Stimulated activated CD8-positive, alpha-beta memory T cell treated with anti-CD3 and anti-CD28 coated beads, Interleukin-4, amount 100 ng/mL, for 24 hours (primary cell): ENCODE results near the gene SPRTN.
"Not testable (repeated sequence)": the region's sequence is repeated elsewhere in the genome, so short reads cannot be mapped to it uniquely, and the experiment has no call there.

Experiments used
- DNase-seq: peaks from one replicate; pipeline ENCODE4 v3.0.0-alpha.2; 2020; ENCODE audit warnings: low read depth

The SPRTN gene

GRCh38 chr1:231337043-231337471, 1.0 kb upstream of the SPRTN start:
- DNase-seq = no peak

GRCh38 chr1:231337472-231338269, 422 bp upstream of the SPRTN start, which contains the start of gene EXOC8:
Gene EXOC8 (minus strand): TSS chr1:231337852. CDS start chr1:231337745, 107 bp downstream.
- peak; percentile 95 for DNase-seq

DNA sequence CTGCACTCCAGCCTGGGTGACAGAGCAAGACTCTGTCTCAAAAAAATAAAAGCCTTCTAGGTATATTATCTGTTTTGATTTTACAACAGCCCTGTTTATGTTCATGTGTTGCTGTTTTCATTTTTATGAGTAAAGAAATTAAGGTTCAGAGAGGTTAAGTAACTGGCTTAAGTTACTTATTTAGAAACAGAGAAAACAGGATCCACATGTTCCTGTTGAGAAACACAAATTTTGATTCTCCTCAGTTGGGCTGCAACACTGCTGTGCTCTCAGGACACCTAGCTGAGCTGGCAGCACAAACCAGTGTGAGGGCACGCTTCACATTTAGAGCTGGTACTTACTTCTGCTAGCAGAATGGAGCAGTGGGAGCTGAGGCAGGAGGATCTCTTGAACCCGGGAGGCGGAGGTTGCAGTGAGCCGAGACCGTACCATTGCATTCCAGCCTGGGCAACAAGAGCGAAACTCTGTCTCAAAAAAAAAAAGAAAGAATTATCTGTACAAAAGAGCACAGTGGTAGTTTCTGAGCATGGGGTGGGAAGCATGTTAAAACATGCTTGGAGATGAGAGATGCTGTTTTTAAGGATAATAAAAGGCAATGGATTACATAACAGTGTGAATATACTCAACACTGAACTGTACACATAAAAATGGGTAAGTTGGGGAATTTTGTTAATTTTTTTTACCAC, 2.4 kb downstream of the SPRTN start:
- no peak for DNase-seq

DNA sequence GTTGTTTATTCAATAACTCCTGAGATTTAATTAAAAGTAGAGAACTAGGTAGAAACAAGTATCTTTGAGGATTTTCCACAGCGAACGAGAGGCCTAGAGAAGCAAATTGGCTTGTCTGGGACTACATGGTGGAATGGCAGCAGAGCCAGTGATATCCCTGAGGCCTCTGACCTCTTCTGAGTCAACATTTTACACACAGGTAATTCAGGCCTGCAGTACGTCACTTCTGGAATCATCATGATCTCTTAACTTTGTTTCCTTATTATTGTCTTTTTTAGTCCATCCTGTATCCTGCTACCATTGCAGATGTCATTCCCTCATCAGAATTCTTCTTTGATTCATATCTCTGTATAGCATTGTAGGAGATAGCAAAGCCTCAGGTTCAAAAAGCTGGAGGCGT, 9.9 kb downstream of the SPRTN start:
- no peak for DNase-seq

GRCh38 chr1:231348442-231348841, 10.3 kb downstream of the SPRTN start:
- no peak for DNase-seq

DNA sequence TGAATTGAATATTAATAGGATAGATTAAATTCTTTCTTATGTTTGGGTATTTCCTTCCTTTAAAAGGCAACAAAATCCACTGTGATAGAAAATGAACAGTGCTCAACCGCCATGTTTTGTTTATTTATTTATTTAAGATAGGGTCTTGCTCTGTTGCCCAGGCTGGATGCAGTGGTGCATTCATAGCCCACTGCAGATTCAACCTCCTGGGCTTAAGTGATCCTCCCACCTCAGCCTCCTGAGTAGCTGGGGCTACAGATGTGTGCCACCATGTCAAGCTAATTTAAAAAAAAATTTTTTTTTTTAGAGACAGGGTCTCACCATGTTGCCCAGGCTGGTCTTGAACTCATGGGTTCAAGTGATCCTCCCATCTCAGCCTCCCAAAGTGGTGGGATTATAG, 10.8 kb downstream of the SPRTN start:
- DNase-seq = not testable (repeated sequence)

- DNase-seq = no peak
Observed at GRCh38 chr1:231351816-231352215, 13.7 kb downstream of the SPRTN start.

DNA sequence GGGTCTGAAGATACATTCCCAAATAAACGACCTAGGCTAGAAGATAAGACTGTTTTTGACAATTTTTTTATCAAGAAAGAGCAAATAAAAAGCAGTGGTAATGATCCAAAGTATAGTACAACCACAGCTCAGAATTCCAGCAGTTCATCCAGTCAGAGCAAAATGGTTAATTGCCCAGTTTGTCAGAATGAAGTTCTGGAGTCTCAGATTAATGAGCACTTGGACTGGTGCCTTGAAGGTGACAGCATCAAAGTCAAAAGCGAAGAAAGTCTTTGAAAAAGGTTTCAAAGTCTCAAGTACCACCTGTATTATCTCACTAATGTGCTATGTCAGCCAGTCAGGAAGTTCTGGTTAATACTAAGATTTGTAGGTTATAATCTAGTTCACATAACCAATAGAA, 15.0 kb downstream of the SPRTN start:
- no peak for DNase-seq

GRCh38 chr1:231354330-231355020, 16.4 kb downstream of the SPRTN start:
- DNase-seq = no peak

DNA sequence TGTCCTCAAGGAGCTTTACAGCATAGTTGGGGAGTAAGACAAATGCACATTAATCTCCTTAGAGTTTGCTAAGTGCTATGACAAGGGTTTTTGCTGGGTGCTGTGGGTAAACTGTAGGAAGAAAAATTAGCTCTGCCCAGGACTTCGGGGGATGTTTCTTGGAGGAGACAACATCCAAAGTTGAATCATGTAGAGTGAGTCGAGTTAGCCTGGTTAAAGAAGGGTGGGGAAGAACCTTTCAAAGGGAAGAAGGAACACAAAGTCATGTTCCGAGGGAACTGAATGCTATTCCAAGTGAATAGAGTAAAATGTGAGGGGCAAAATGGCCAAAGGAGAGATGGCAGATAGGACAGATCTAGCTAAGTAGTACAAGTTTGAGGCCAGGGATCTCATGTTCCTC, 17.1 kb downstream of the SPRTN start:
- DNase-seq = no peak

GRCh38 chr1:231357187-231357772, 19.2 kb downstream of the SPRTN start:
- no peak for DNase-seq

- DNase-seq = no peak
Observed at GRCh38 chr1:231357831-231358354, 19.8 kb downstream of the SPRTN start.

GRCh38 chr1:231359113-231359512, 21.0 kb downstream of the SPRTN start:
- DNase-seq = no peak

DNA sequence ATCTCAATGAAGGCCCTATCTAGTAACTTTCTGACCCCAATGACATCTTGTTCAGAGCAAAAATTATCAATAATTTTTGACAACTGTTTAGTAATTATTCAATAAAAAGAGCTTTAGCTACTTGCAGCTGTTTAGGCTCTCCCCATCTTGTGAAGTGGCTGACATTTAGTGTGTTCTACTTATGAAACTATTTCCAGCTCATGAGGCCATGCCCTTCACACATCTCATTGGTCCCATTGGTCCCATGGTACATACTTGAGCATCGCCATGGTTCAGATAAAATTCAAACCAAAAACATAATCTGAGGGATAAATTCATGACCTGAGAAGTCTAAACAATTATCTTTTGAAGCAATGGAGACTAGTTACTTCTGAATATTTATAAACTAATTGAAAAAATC, 24.2 kb downstream of the SPRTN start:
- no peak for DNase-seq

DNA sequence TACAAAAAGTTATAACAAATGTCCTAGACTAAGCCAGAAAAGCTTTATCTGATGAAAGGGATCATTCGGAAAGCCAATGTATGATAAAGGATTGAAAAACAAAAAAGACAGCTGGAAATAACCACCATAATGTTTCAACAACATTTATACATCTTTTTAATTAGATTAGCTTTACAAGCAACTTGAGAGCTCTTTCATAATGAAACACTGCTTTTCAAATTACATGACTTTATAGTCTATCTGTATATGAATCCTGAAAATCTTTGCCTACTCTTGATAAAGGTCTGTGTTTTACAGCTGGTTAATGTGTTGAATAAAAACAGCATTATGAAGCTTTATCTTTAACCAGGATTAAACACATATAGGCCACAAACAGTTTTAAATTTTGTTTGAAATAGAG, 25.5 kb downstream of the SPRTN start:
- DNase-seq = no peak

DNA sequence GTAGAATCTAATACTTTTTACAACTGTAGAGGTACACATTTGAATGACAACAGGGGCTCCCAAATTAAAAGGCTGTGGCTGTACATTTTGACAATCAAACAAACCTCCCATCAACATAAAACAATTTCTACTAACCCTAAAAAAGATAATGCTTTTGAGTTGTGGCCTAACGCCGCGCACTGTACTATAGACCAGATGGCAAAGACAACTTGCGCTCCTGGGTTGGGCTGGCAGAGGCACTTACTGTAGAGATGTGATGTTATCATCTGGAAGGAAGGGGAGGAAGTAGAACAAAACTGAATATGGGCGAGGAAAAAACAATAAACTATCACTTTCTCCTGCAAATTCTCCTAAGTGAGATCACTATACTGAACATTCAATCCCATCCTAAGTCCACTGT, 26.1 kb downstream of the SPRTN start:
- DNase-seq = no peak

DNA sequence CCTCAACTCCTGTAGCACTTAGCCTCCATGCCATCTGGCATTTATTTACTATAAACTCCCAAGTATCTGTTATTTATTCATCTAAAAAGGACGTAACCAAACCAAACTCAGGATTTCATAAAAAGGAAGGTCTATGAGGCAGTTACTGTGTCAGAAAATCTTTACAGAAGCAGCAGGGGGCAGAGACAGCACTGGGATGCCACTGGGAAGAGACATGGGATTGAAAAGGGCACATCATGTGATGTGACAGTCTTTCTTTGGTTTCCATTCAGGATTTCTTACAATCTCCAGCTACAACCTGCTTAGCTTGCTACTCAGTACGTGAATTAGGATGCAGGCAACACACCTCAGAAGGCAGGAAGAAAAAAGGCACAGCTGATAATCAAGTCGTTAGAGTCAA, 31.2 kb downstream of the SPRTN start:
- DNase-seq = no peak

GRCh38 chr1:231372501-231372900, 34.4 kb downstream of the SPRTN start:
- DNase-seq = no peak

DNA sequence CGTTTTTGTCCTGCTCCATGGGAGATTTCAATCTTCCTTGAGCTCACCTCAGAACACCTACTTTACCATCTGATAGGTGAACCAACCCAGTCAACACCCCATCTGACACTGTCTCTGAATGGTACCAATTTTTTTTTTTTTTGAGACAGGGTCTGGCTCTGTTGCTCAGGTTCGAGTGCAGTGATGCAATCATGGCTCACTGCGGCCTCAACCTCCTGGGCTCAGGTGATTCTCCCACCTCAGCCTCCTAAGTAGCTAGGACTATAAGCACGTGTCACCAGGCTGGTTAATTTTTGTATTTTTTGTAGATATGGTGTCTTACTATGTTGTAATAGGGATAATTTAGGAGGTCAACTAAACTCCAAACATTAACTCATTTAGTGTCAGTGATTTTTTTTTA, 36.3 kb downstream of the SPRTN start:
- DNase-seq = no peak

DNA sequence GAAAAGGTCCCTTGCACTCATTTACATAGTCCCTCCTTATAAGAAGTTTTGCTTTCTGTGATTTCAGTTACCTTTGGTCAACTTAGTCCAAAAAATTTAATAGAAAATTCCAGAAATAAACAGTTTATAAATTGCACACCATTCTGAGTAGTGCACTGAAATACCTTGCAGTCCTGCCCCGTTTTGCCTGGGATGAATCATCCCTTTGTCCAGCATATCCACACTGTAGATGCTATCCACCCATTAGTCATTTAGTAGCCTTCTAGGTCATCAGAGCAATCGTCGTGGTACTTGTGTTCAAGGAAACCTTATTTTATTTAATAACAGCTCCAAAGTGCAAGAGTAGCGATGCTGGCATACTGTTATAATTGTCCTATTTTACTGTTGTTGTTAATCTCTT, 38.0 kb downstream of the SPRTN start:
- DNase-seq = no peak

- no peak for DNase-seq
Observed at GRCh38 chr1:231376875-231377549, 38.9 kb downstream of the SPRTN start.

DNA sequence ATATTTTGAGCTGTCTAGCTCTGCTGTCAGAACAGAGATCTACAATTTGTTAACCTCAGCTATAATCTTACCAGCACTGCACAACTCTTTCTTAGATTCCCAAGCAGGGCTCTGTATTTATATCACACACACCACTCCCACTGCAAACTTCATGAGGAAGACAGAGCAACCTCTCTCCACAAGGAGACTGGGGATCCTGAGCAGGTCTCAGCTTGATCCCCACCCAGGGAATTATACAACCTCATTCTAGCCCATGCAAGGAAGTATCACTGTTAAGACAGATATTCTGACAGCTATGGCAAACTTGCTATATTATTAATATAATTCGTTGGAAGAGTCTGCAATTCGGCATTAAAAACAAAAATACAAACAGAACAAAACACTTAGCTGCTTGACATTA, 43.6 kb downstream of the SPRTN start:
- DNase-seq = no peak
